Spleen (tissue), 11 donors: ENCODE results near the gene FLNB. TPM values are rescaled to one million over a fixed set of nuclear protein-coding genes. Genes with fewer than 3 reads are reported as not detected.

Source experiments
- DNase-seq: peaks from one replicate; pipeline ENCODE4 v3.0.0-alpha.2; 2020
- H3K27ac ChIP-seq, 8 donors: fragments of 200-600 bp; sonication (generic) in 7 of 8; 1 replicate in 4 of 8; 2 replicates in 4 of 8; pipeline versions ENCODE4 v1.5.0 to v1.8.0; 2016 to 2021; ENCODE audit warnings: inconsistent platforms in 4 of 8, mild to moderate bottlenecking in 4 of 8, moderate library complexity in 1 of 8
- H3K27me3 ChIP-seq, 7 donors: fragments of 200-600 bp; sonication (generic) in 6 of 7; replicated peaks in 1 of 7; 1 replicate in 4 of 7; 2 replicates in 3 of 7; pipeline versions ENCODE4 v1.5.0 to v1.8.0; 2016 to 2021; ENCODE audit warnings: inconsistent platforms in 3 of 7, mild to moderate bottlenecking in 1 of 7
- H3K36me3 ChIP-seq, 6 donors: fragments of 200-600 bp; sonication (generic) in 5 of 6; 1 replicate in 4 of 6; 2 replicates in 2 of 6; pipeline versions ENCODE4 v1.5.0 to v1.8.0; 2016 to 2021; ENCODE audit warnings: inconsistent platforms in 2 of 6
- H3K4me1 ChIP-seq, 6 donors: fragments of 200-600 bp; sonication (generic) in 5 of 6; 1 replicate in 3 of 6; 2 replicates in 3 of 6; pipeline versions ENCODE4 v1.5.0 to v1.8.0; 2016 to 2021; ENCODE audit warnings: inconsistent platforms in 3 of 6
- H3K4me3 ChIP-seq, 8 donors: fragments of 200-600 bp; sonication (generic) in 7 of 8; 1 replicate in 4 of 8; 2 replicates in 4 of 8; pipeline versions ENCODE4 v1.5.0 to v1.8.0; 2016 to 2021; ENCODE audit warnings: inconsistent platforms in 4 of 8, mild to moderate bottlenecking in 4 of 8, moderate library complexity in 2 of 8
- H3K9me3 ChIP-seq, 8 donors: fragments of 200-600 bp; sonication (generic) in 7 of 8; 1 replicate in 4 of 8; 2 replicates in 4 of 8; pipeline versions ENCODE4 v1.5.0 to v1.8.0; 2016 to 2021; ENCODE audit warnings: inconsistent platforms in 4 of 8
- POLR2A ChIP-seq, 3 donors: fragments of 450-650 bp; IDR thresholded peaks; one replicate each; pipeline ENCODE4 v1.5.1; 2017; ENCODE audit warnings: antibody characterized with exemption in 3 of 3, mild to moderate bottlenecking in 1 of 3
- POLR2AphosphoS5 ChIP-seq, 3 donors: sonication (generic); formaldehyde crosslinking; IDR thresholded peaks; one replicate each; pipeline ENCODE4 v1.5.1; 2017; ENCODE audit warnings: antibody characterized with exemption in 3 of 3
- WGBS, 5 donors: extraction: QIAGEN DNeasy Blood & Tissue Kit in 3 of 5; methylation state at CpG; one replicate each; pipeline versions ENCODE4 v1.1.5 to v1.1.7; 2013 to 2018; 5-methylcytosine and 5-hydroxymethylcytosine counted together
- intact Hi-C: fragments of 100-400 bp; cut with DNase I; formaldehyde crosslinking; loops from one replicate; pipeline ENCODE4 v1.15.0; 2023; ENCODE audit warnings: low total_unique reads
- polyA plus RNA-seq, 3 donors: library from polyadenylated mRNA; stranded (reverse); fragments of 200-250 nt; gene quantifications; one replicate each; pipeline ENCODE4 v1.2.1, GENCODE V29; 2013
- total RNA-seq, 7 donors: library from RNA; depleted of rRNA in 3 of 7; stranded (reverse); fragments of >200 nt in 3 of 7; fragmentation: NEBNext Ultra II Directional in 4 of 7; extraction: Animal tissue kit (Norgen Biotek cat#: 25700) in 4 of 7; gene quantifications; one replicate each; pipeline versions ENCODE4 v1.1.0 to v1.2.1, GENCODE V29; 2016 to 2021
- TF ChIP-seq, protein P1 (sequence below), 11 experiments: fragments of 200-600 bp in 7 of 11; fragments of 450-650 bp in 4 of 11; sonication (generic) in 4 of 11; IDR thresholded peaks in 8 of 11; conservative IDR thresholded peaks in 3 of 11; 1 replicate in 7 of 11; 2 replicates in 4 of 11; pipeline versions ENCODE4 v1.4.0 to v1.8.0; 2016 to 2021; ENCODE audit warnings: antibody characterized with exemption in 11 of 11, inconsistent platforms in 4 of 11, mild to moderate bottlenecking in 1 of 11
- donor health status: healthy with polysubstance abuse.
- donor health status: DM: no; HTN: no; CAD: no; lungs with moderate emphysema.
- donor health status: DM: no; HTN: no; CAD: no.
- donor health status: Bipolar disorder and iron deficiency.
- donor health status: healthy.
- donor health status: DM: no; HTN: no; CAD: no.
- donor health status: DM: yes; HTN: yes; CAD: no.

FLNB gene
- total and polyA plus RNA-seq, 10 donors: 38.9 to 163 (median 96.7) TPM

DNA sequence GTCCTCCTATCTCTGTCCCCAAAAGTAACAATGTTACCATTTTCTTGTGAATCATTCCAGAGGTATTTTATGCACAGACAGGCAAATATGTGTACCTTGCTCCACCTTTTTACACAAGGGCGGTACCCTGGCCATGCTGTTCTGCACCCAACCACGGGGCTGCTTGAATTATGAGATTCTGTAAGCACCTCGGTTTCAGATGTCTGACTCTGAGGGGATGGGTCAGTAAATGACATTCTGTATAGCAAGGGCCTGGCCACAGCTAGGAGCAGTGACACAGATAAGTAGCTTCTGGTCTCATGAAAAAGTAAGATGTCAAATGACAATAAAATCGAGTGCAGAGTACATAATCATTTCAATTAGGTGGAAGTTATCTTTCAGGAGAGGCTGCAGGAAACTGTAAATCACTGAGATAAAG lies 30.4 kb upstream of the FLNB start:
- Histone ChIP-seq H3K9me3 (no peaks in the 10 kb centered on the region), H3K27me3 (no peaks in the 10 kb centered on the region), H3K36me3 (no peaks in the 10 kb centered on the region), H3K4me3 (no peak overlapping the region), H3K4me1 (peaks cover 4 to 54% (median 26%) of the 10 kb centered on the region in 6 donors), H3K27ac (no peak overlapping the region)
- intact Hi-C loops: no loop called here
- no peak for DNase-seq
- TF ChIP-seq, protein P1, sequence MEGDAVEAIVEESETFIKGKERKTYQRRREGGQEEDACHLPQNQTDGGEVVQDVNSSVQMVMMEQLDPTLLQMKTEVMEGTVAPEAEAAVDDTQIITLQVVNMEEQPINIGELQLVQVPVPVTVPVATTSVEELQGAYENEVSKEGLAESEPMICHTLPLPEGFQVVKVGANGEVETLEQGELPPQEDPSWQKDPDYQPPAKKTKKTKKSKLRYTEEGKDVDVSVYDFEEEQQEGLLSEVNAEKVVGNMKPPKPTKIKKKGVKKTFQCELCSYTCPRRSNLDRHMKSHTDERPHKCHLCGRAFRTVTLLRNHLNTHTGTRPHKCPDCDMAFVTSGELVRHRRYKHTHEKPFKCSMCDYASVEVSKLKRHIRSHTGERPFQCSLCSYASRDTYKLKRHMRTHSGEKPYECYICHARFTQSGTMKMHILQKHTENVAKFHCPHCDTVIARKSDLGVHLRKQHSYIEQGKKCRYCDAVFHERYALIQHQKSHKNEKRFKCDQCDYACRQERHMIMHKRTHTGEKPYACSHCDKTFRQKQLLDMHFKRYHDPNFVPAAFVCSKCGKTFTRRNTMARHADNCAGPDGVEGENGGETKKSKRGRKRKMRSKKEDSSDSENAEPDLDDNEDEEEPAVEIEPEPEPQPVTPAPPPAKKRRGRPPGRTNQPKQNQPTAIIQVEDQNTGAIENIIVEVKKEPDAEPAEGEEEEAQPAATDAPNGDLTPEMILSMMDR (IDR thresholded peaks at IDR 0.05 in 8 of 11, conservative IDR thresholded peaks at IDR 0.05 in 3 of 11): no peak
- WGBS, 5 donors: 49 to 58% (median 57%) methylated on average over 4 of the region's 4 CpGs

DNA sequence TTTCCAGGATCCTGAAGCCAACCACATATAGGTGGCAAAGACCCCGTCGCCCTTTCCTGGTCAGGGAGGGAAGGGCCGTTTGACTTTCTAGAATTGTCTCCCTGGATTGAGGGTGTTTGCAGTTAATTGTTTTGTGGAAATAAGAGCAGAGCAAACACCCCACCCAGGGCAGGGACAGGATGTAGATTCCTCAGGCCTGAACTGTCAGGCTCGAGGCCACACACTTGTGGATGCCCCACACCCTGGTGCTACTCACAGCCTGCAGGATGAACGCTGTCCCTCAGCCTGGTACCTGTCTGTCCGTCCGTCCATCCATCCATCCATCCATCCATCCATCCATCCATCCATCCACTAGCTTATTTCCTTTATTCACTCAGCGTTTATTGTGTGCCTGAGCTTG lies 29.9 kb upstream of the FLNB start:
- 70 to 73% (median 72%) methylated on average over 8 of the region's 8 CpGs for WGBS, 5 donors
- H3K27ac ChIP-seq: no peak overlapping the region
- no peak for DNase-seq

DNA sequence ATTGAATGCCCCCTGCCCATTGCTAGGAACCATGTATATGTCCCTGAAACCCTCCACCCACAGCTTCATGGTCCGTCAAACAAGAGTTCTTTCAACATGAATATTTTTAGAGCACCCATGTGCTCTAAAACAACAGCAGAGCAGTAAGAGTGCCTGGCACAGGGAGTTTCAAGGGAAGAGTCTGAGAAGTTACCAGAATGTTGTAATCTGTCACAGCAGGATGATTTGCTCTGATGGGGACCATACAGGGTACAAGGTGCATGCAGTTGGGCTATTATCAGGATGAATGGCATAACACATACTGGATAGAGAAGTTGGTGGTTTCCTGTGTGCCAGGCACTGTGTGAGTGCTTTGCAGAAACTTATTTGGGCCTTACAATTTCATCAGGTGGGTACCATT lies 27.8 kb upstream of the FLNB start:
- Histone ChIP-seq H3K27ac (no peak overlapping the region), H3K27me3 (no peaks in the 10 kb centered on the region), H3K4me1 (peaks cover 21 to 64% (median 41%) of the 10 kb centered on the region in 6 donors), H3K9me3 (no peaks in the 10 kb centered on the region), H3K4me3 (no peak overlapping the region), H3K36me3 (no peaks in the 10 kb centered on the region)
- 50 to 76% (median 56%) methylated on average over 1 of the region's 1 CpG for WGBS, 5 donors
- intact Hi-C loops: no loop called here
- no peak for DNase-seq
- TF ChIP-seq POLR2A (IDR thresholded peaks at IDR 0.05) (no peak), POLR2AphosphoS5 (IDR thresholded peaks at IDR 0.05) (no peak)
- TF ChIP-seq, protein P1 (IDR thresholded peaks at IDR 0.05 in 8 of 11, conservative IDR thresholded peaks at IDR 0.05 in 3 of 11): no peak

More for the DNA sequence above, 29.9 kb upstream of the FLNB start:
- intact Hi-C loops: no loop called here
- TF ChIP-seq POLR2A (IDR thresholded peaks at IDR 0.05) (no peak), POLR2AphosphoS5 (IDR thresholded peaks at IDR 0.05) (no peak)
- TF ChIP-seq, protein P1 (IDR thresholded peaks at IDR 0.05 in 8 of 11, conservative IDR thresholded peaks at IDR 0.05 in 3 of 11): no peak
- Histone ChIP-seq H3K4me1 (peaks cover 8 to 59% (median 31%) of the 10 kb centered on the region in 6 donors), H3K9me3 (no peaks in the 10 kb centered on the region), H3K4me3 (no peak overlapping the region), H3K36me3 (no peaks in the 10 kb centered on the region), H3K27me3 (no peaks in the 10 kb centered on the region)

DNA sequence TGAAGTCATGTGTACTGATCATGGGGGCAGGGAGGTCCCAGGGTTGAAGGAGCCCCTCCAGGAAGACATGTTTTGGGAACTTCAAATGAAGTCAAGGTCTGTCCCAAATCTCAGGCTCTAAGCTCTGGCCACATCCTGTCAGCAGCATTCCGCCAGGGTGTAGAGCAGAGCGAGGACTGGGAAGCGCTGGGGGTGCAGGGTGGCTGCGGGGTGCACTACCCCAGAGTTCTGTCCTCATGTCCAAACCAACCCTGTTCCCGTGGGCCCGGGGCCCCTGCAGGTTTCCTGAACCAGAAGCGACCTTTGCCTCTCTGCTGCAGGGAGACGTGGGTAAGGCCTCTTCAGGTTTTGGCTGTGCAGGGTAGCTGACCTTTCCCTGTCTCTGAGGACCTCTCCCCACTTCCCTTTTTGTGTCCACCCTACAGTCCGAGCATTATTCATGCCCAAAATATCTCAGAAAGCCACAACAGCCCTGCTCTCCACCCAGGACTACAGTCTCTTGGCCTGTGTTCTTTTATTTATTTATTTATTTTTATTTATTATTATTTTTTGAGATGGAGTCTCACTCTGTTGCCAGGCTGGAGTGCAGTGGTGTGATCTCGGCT lies 26.6 kb upstream of the FLNB start:
- Histone ChIP-seq H3K9me3 (no peaks in the 10 kb centered on the region), H3K4me3 (no peak overlapping the region), H3K36me3 (no peaks in the 10 kb centered on the region), H3K4me1 (peaks cover 21 to 71% (median 41%) of the 10 kb centered on the region in 6 donors), H3K27me3 (no peaks in the 10 kb centered on the region), H3K27ac (no peak overlapping the region)
- DNase-seq: no peak
- intact Hi-C loops: no loop called here
- WGBS, 5 donors: 52 to 74% (median 54%) methylated on average over 9 to 10 of the region's 10 CpGs
- TF ChIP-seq POLR2A (IDR thresholded peaks at IDR 0.05) (no peak), POLR2AphosphoS5 (IDR thresholded peaks at IDR 0.05) (no peak)
- TF ChIP-seq, protein P1 (IDR thresholded peaks at IDR 0.05 in 8 of 11, conservative IDR thresholded peaks at IDR 0.05 in 3 of 11): no peak
